Muscle layer of duodenum (tissue), 2 donors: ENCODE results near the gene CDK5.
A peak's percentile ranks its signal among the peaks of the same experiment; 100 is the strongest.
"Not testable (repeated sequence)": the region's sequence is repeated elsewhere in the genome, so short reads cannot be mapped to it uniquely, and the experiment has no call there.

Experiments used
- H3K27ac ChIP-seq: one replicate; pipeline ENCODE4 v1.7.0; 2013; ENCODE audit warnings: mild to moderate bottlenecking, low read length
- H3K27me3 ChIP-seq: one replicate; pipeline ENCODE4 v1.7.0; 2013; ENCODE audit warnings: low read depth, mild to moderate bottlenecking, control low read depth, low read length
- H3K36me3 ChIP-seq, 2 donors: one replicate each; pipeline ENCODE4 v1.7.0; 2013; ENCODE audit warnings: low read length in 2 of 2, control low read depth in 1 of 2, mild to moderate bottlenecking in 1 of 2; ENCODE audit not compliant: insufficient read depth in 2 of 2, control insufficient read depth in 1 of 2
- H3K4me1 ChIP-seq, 2 donors: one replicate each; pipeline ENCODE4 v1.7.0; 2013; ENCODE audit warnings: low read length in 2 of 2, mild to moderate bottlenecking in 2 of 2, control low read depth in 1 of 2, moderate library complexity in 1 of 2; ENCODE audit not compliant: insufficient read depth in 2 of 2, control insufficient read depth in 1 of 2
- H3K4me3 ChIP-seq, 2 donors: one replicate each; pipeline ENCODE4 v1.7.0; 2013; ENCODE audit warnings: low read length in 2 of 2, low read depth in 1 of 2, mild to moderate bottlenecking in 1 of 2
- H3K9me3 ChIP-seq, 2 donors: one replicate each; pipeline ENCODE4 v1.7.0; 2013; ENCODE audit warnings: low read length in 2 of 2, control low read depth in 1 of 2, mild to moderate bottlenecking in 1 of 2; ENCODE audit not compliant: control insufficient read depth in 1 of 2
- donor health status: healthy.

Gene CDK5

DNA sequence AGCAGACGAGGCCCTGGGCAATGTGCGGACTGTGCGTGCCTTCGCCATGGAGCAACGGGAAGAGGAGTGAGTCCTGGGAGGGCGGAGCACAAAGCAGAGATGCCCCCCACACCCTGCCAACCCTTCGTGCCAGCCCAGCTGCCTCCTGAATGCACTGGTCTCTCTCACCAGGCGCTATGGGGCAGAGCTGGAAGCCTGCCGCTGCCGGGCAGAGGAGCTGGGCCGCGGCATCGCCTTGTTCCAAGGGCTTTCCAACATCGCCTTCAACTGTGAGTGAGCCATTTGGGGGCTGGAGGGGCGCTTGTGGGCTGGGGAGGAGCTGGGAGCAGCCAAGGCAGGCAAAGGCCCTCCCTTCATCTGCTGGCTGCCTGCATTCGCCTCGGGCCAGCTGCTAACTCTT is 21.8 kb downstream of the CDK5 start:
- Histone ChIP-seq H3K36me3 (peaks cover 31 to 56% of the 10 kb centered on the region in 2 donors), H3K27ac (no peak overlapping the region), H3K9me3 (no peaks in the 10 kb centered on the region), H3K4me3 (no peak overlapping the region), H3K27me3 (no peaks in the 10 kb centered on the region), H3K4me1 (peaks cover 8 to 14% of the 10 kb centered on the region in 2 donors)

DNA sequence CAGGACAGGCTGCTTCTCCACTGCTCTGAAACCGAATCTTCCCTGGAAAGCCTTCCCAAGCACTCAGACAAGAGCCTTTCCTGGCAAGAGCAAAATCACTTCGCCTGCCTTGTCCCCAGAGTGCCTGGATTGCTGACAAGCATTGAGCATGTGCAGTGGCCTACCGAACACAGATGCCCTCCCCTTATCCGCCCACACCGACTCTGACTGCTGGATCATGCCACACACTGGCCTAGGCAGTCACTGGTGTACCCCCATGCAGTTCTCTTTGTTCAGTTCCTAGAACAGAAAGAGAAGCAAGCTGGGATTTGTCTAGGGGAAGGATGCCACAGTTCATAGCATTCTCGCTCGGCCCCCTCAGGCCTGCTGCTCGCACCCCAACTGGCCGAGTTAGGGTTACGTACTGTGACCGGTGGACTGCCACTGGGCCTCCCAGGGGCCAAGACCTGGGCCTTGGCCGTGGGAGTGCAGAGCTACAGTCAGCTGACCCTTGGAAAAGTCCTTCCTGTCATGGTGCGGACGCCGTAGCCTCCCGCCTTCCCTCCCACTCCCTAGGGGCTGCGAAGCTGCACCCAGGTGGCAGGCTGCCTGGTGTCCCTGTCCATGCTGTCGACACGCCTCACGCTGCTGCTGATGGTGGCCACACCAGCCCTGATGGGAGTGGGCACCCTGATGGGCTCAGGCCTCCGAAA is 22.5 kb downstream of the CDK5 start:
- Histone ChIP-seq H3K4me3 (no peak overlapping the region), H3K4me1 (peaks cover 8 to 14% of the 10 kb centered on the region in 2 donors), H3K27ac (no peak overlapping the region), H3K36me3 (peaks cover 31 to 53% of the 10 kb centered on the region in 2 donors), H3K27me3 (no peaks in the 10 kb centered on the region), H3K9me3 (no peaks in the 10 kb centered on the region)

DNA sequence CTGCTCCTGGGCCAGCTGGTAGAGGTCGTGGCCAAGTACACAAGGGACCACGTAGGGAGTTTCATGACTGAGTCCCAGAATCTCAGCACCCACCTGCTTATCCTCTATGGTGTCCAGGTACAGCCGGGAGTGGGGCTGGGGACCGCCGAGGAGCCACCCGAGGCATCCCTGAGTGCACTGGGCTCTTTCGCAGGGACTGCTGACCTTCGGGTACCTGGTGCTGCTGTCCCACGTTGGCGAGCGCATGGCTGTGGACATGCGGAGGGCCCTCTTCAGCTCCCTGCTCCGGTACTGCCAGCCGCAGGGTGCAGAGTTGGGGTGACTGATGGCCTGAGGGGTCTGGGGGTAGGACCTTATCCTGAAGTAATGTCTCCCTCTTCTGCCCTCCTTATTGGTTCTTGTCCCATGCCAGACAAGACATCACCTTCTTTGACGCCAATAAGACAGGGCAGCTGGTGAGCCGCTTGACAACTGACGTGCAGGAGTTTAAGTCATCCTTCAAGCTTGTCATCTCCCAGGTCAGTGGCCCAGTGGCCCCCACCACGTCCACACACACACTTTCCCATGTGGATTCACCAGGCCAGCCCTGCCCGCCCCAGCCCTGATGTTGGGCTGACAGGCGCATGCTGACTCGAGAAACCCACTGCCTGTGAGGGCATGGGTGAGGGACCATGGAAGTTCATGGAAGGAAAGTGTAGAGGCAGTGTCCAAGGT is 23.2 kb downstream of the CDK5 start:
- H3K4me3 ChIP-seq = no peak overlapping the region
- H3K27ac ChIP-seq = no peak overlapping the region
- H3K4me1 ChIP-seq = peaks cover 7 to 11% of the 10 kb centered on the region in 2 donors
- no peaks in the 10 kb centered on the region for H3K9me3 ChIP-seq
- no peaks in the 10 kb centered on the region for H3K27me3 ChIP-seq
- H3K36me3 ChIP-seq = peaks cover 31 to 53% of the 10 kb centered on the region in 2 donors

DNA sequence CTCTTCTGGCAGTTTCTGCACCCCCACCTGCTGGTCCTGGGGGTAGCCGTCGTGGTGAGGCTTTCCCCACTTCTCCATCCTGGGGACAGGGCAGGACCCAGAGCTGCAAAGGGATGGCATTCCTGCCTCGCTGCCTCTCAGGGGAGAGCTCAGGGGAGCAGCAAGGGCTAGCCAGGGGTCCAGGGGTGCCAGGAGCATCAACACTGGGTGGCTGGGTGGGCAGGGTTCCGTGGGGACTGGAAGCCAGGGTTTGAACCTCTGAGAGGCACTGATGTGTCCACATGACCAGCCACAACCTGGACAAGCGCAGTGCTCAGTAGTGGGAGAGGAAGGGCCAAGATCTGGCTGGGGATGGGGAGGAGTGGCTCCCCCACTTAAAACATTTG is 23.8 kb downstream of the CDK5 start:
- Histone ChIP-seq H3K4me3 (no peak overlapping the region), H3K27me3 (no peaks in the 10 kb centered on the region), H3K4me1 (peaks cover under 1 to 10% of the 10 kb centered on the region in 2 donors), H3K36me3 (peaks cover 31 to 53% of the 10 kb centered on the region in 2 donors), H3K27ac (no peak overlapping the region), H3K9me3 (no peaks in the 10 kb centered on the region)

DNA sequence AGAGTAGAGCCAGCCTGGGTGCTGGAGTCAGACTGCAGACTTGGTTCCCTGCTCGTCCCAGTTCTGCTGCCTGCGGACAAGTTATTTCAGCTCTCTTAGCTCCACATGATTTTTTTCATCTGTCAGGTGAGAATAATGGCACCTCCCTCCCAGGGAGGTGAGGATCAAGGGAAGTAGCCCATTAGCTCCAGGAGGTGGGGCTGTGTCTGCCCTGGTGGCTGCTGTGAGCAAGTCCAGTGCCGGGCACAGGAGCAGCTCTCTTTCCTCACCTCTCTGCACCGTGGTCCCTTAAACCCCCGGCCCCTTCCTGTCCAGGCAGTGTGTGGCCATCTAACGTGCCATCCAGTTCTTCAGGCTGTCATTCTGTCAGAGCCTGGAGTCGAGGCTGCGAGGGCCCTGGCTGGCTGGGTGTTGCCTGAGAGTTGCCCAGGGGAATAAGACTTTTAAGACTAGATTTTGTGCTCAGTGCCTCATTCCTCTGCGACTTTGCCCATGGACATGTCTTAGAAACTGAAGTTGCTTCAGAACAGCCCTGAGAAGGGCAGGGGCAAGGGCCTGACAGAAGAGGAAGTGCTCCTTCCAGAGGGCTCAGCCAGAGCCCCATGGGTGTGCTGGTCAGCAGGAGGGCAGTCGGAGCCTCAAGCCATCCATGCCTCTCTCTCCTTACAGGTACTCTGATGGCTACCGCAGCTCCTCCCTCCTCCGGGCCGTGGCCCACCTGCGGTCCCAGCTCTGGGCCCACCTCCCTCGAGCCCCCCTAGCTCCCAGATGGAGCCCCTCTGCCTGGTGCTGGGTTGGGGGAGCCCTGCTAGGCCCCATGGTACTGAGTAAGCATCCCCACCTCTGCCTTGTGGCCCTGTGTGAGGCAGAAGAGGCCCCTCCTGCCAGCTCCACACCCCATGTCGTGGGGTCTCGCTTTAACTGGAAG is 24.5 kb downstream of the CDK5 start:
- Histone ChIP-seq H3K9me3 (no peaks in the 10 kb centered on the region), H3K36me3 (peaks cover 31 to 48% of the 10 kb centered on the region in 2 donors), H3K4me3 (no peak overlapping the region), H3K27me3 (no peaks in the 10 kb centered on the region), H3K4me1 (peaks cover 0 to 7% of the 10 kb centered on the region in 2 donors), H3K27ac (no peak overlapping the region)

DNA sequence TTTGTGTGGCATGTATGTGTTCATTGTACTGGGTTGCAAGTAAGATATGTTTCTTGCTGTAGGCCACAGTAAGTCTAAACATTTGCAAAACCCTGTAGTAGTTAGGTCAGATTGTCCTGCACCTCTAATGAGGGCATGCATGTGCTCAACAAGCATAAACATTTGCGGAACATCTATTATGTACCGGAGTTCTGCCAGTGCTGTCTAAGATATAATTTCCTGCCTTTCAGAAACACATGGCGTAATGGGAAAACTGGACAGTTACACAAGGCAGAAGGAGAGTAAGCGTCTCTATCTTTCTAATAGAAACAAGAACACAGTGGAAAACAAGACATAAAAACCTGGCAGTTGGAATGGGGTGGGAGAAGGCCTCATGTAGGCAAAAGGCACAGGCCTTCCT is 26.7 kb downstream of the CDK5 start:
- H3K4me1 ChIP-seq = peaks cover 0 to 7% of the 10 kb centered on the region in 2 donors
- H3K36me3 ChIP-seq = peaks cover 20 to 29% of the 10 kb centered on the region in 2 donors
- no peaks in the 10 kb centered on the region for H3K27me3 ChIP-seq
- H3K27ac ChIP-seq = no peak overlapping the region
- H3K9me3 ChIP-seq = no peaks in the 10 kb centered on the region
- H3K4me3 ChIP-seq = no peak overlapping the region

DNA sequence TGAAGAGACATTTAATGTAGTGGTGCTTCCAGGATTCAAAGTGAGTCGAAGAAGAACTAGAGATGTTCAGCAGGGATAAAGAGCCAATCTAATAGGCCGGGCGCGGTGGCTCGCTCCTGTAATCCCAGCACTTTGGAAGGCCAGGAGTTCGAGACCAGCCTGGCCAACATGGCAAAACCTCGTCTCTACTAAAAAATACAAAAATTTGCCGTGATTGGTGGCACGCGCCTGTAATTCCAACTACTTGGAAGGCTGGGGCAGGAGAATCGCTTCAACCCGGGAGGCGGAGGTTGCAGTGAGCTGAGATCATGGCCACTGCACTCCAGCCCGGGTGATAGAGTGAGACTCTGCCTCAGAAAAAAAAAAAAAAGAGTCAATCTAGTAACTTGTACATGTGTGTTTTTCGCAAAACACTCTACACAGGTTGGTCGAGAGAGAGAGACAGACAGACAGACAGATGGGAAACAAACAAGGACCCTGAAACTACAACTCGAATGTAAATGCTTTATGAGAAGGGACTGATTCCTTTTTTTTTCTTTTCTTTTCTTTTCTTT is 28.7 kb downstream of the CDK5 start:
- peaks cover 5 to 10% of the 10 kb centered on the region in 2 donors for H3K36me3 ChIP-seq
- no peaks in the 10 kb centered on the region for H3K27me3 ChIP-seq
- peak overlapping the region; percentile 69 for H3K27ac ChIP-seq
- H3K9me3 ChIP-seq = no peaks in the 10 kb centered on the region
- H3K4me1 ChIP-seq = peaks cover 0 to 7% of the 10 kb centered on the region in 2 donors
- H3K4me3 ChIP-seq = peak overlapping the region; percentile 67 to 89

DNA sequence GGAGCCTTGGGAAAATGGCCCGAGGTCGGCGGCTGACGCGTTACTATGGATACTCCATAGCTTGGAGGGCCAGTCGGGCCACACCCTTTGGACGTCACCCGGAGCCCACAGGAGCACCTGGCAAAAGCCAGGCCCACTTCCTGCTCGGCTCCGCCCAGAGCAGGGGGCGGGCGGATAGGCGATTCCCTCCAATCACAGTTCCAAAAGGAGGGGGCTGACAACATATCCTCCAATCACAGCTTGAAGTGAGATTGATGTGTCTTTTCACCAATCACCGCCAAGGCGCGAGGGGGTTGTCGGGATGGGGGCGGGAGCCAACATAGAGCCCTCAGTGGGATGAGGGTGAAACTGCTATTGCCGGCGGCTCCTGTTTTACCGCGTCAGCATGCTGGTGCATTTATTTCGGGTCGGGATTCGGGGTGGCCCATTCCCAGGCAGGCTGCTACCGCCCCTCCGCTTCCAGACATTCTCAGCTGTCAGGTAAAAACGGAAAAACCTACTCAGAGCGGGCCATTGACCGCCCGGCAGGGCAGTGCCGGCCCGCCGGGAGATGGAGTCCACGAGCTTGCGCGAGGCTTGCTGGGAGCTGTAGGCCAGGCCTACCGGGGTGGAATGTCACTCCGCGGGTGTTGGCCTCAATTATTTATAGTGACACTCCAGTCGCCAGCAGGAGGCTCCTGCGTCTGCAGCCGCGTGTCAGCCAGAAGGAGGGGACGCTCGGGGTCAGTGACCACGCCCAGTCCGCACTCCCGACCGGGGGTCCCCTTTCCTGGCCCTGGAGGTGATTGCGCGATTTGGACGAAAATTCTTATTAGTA is 29.4 kb downstream of the CDK5 start, which contains the start of gene ABCB8:
Gene ABCB8 (plus strand): TSS at position 320 of the 817 bp plus-strand sequence. CDS start 66 bp downstream, at position 386.
- Histone ChIP-seq H3K36me3 (peaks cover 5% of the 10 kb centered on the region in 2 donors), H3K4me3 (peak within 1 kb of the TSS; percentile 67 to 89), H3K27ac (peak within 1 kb of the TSS; percentile 69), H3K9me3 (no peaks in the 10 kb centered on the region), H3K27me3 (no peaks in the 10 kb centered on the region), H3K4me1 (peaks cover 0 to 7% of the 10 kb centered on the region in 2 donors)

DNA sequence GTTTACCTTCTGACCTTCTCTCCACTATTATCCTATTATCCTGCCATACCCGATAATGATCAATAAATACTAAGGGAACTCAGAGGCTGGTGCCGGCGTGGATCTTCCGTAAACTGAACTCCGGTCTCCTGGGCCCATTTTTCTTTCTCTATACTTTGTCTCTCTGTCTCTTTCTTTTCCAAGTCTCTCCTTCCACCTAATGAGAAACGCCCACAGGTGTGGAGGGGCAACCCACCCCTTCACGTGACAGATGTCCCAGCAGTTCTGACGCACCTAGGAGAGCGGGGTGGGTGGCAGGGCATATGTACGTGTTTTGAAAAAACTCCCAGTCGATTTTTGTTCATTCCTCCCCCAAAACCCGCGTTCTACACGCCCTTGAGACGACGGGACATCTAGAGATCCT is 30.0 kb downstream of the CDK5 start:
- H3K27me3 ChIP-seq, H3K36me3 ChIP-seq, H3K4me1 ChIP-seq, H3K9me3 ChIP-seq: not testable (repeated sequence)
- peak overlapping the region; percentile 67 to 89 for H3K4me3 ChIP-seq
- H3K27ac ChIP-seq = peak overlapping the region; percentile 41
